HepG2 (cell line): Measurements from ENCODE around the gene CYB5D1. TPM values are rescaled to one million over a fixed set of nuclear protein-coding genes. Genes with fewer than 3 reads are reported as not detected.

Source experiments
- ADNP ChIP-seq: sonication (generic); formaldehyde crosslinking; IDR thresholded peaks from 2 replicates; pipeline ENCODE4 v1.4.0; 2020; ENCODE audit warnings: missing genetic modification reagents
- AHR ChIP-seq: IDR thresholded peaks from 2 replicates; pipeline ENCODE4 v1.6.1; 2018; ENCODE audit warnings: missing genetic modification reagents, missing compliant biosample characterization
- ATAD3A ChIP-seq: sonication (generic); formaldehyde crosslinking; IDR thresholded peaks from 2 replicates; pipeline ENCODE4 v1.4.0; 2020; ENCODE audit warnings: missing genetic modification reagents
- CREB1 ChIP-seq, 2 experiments: fragments of 450-650 bp in 1 of 2; IDR thresholded peaks; 2 replicates each; pipeline ENCODE4 v1.6.1; 2016 to 2017; ENCODE audit warnings: control low read depth in 1 of 2, mild to moderate bottlenecking in 1 of 2, missing compliant biosample characterization in 1 of 2, missing genetic modification characterization in 1 of 2
- FOXP1 ChIP-seq, 2 experiments: fragments of 450-650 bp in 1 of 2; IDR thresholded peaks; 2 replicates each; pipeline ENCODE4 v1.6.1; 2017 to 2018; ENCODE audit warnings: antibody characterized with exemption in 1 of 2
- GABPB1 ChIP-seq: IDR thresholded peaks from 2 replicates; pipeline ENCODE4 v1.6.1; 2016; ENCODE audit warnings: mild to moderate bottlenecking, missing genetic modification reagents, moderate library complexity, missing compliant biosample characterization
- NKX3-1 ChIP-seq: sonication (generic); formaldehyde crosslinking; IDR thresholded peaks from 2 replicates; pipeline ENCODE4 v1.5.0; 2020; ENCODE audit warnings: missing genetic modification reagents
- SPEN ChIP-seq: sonication (generic); formaldehyde crosslinking; IDR thresholded peaks from 2 replicates; pipeline ENCODE4 v1.5.1; 2020; ENCODE audit warnings: low read depth, mild to moderate bottlenecking, missing genetic modification reagents
- TCF12 ChIP-seq, 2 experiments: fragments of 450-650 bp in 1 of 2; sonication (generic) in 1 of 2; formaldehyde crosslinking in 1 of 2; IDR thresholded peaks; 2 replicates each; pipeline versions ENCODE4 v1.6.1 to v1.8.0; 2017 to 2022; ENCODE audit warnings: antibody characterized with exemption in 1 of 2, mild to moderate bottlenecking in 1 of 2, missing genetic modification reagents in 1 of 2, moderate library complexity in 1 of 2
- TFDP2 ChIP-seq: sonication (generic); formaldehyde crosslinking; IDR thresholded peaks from 2 replicates; pipeline ENCODE4 v1.4.0; 2020; ENCODE audit warnings: missing genetic modification reagents
- ZFP37 ChIP-seq: sonication (generic); formaldehyde crosslinking; IDR thresholded peaks from 2 replicates; pipeline ENCODE4 v1.4.0; 2020; ENCODE audit warnings: missing genetic modification reagents, borderline replicate concordance
- ZFY ChIP-seq: sonication (generic); formaldehyde crosslinking; IDR thresholded peaks from 2 replicates; pipeline ENCODE4 v1.4.0; 2020; ENCODE audit warnings: missing genetic modification reagents
- ZNF12 ChIP-seq: sonication (generic); formaldehyde crosslinking; IDR thresholded peaks from 2 replicates; pipeline ENCODE4 v1.5.0; 2020; ENCODE audit warnings: missing genetic modification reagents
- ZNF292 ChIP-seq: sonication (generic); formaldehyde crosslinking; IDR thresholded peaks from 2 replicates; pipeline ENCODE4 v1.8.1; 2022; ENCODE audit warnings: mild to moderate bottlenecking, low read depth, missing genetic modification reagents, borderline replicate concordance
- ZNF33B ChIP-seq: sonication (generic); formaldehyde crosslinking; IDR thresholded peaks from 2 replicates; pipeline ENCODE4 v1.5.1; 2020; ENCODE audit warnings: mild to moderate bottlenecking, missing genetic modification reagents
- ZNF496 ChIP-seq: sonication (generic); formaldehyde crosslinking; IDR thresholded peaks from 2 replicates; pipeline ENCODE4 v1.8.1; 2023; ENCODE audit warnings: mild to moderate bottlenecking, moderate library complexity, missing genetic modification reagents; ENCODE audit not compliant: insufficient replicate concordance
- polyA plus RNA-seq, 8 experiments: library from polyadenylated mRNA; depleted of rRNA in 3 of 8; stranded (reverse) in 7 of 8; unstranded in 1 of 8; fragments of >200 nt; fragmentation: Illumina TruSeq in 4 of 8; extraction: Trizol in 4 of 8; gene quantifications; 2 replicates each; pipeline versions ENCODE4 v1.2.1 to v1.2.3, GENCODE V29; 2011 to 2016; ENCODE audit warnings: low read depth in 4 of 8, missing spikeins in 1 of 8, mixed read lengths in 1 of 8; ENCODE audit not compliant: insufficient read depth in 1 of 8
- total RNA-seq, 5 experiments: library from RNA; depleted of rRNA; stranded (reverse); fragments of >200 nt; fragmentation: Illumina TruSeq; extraction: Trizol; gene quantifications; 2 replicates each; pipeline ENCODE4 v1.2.3, GENCODE V29; 2016; ENCODE audit warnings: low read depth in 1 of 5
- TF ChIP-seq, protein P1 (sequence below), 2 experiments: IDR thresholded peaks; 2 replicates each; pipeline ENCODE4 v1.6.1; 2011 to 2012; ENCODE audit warnings: low read length in 2 of 2, borderline replicate concordance in 1 of 2, low read depth in 1 of 2, mild to moderate bottlenecking in 1 of 2, moderate library complexity in 1 of 2
- TF ChIP-seq, protein P2 (sequence below): sonication (generic); formaldehyde crosslinking; IDR thresholded peaks from 2 replicates; pipeline ENCODE4 v1.9.0; 2022; ENCODE audit warnings: missing genetic modification reagents, mild to moderate bottlenecking, borderline replicate concordance

Gene CYB5D1
- total and polyA plus RNA-seq, 2 of the 13 experiments (the other 11 are each of a cell fraction or from before 2014, with no cell fraction given) = 8.9 to 17.0 TPM

DNA sequence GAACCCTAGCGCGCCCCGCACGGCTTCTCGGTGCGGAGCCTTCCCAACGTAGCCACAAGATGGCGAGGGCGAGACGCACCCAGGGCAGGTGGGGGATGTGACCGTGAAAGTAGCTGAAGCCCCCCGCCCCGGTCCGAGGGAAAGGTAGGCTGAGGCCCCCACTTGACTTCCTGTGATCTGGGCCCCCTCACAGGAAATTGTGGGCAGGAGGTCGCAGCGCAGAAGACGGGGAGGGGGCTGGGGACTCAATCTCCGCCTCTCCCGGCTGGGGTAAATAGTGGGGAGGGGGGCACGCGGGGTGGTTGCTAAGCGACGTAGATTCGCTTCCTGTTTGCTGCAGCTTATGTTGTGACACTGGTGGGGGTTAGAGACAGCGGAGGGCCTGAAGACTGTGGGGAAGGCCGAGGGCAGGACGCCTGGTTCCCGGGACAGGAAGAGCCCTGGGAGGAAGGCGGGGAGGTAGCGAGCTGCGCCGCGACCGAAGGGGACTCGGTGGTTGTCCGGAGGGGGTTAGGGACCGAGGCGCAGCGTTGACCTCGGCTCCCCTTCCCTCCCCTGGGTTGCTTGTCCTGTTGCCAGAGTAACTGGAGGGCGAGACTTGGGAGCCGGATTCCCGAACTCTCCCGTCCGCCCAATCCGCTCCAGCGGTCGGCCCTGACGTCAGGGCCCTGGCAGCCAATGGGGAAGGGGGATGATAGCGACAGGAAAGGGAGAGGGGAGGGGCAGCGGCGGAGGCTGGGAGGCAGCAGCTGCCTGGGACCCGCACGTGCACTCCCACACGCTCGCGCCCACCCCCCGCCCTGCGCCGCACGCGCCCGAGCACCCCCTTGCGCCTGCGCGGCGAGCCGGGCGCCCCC, 22.6 kb upstream of the CYB5D1 start (continued):
- TF ChIP-seq ZFY (CRISPR knock-in tag) = no peak; the same call in 1 of the 2 replicates
- TF ChIP-seq, protein P1, sequence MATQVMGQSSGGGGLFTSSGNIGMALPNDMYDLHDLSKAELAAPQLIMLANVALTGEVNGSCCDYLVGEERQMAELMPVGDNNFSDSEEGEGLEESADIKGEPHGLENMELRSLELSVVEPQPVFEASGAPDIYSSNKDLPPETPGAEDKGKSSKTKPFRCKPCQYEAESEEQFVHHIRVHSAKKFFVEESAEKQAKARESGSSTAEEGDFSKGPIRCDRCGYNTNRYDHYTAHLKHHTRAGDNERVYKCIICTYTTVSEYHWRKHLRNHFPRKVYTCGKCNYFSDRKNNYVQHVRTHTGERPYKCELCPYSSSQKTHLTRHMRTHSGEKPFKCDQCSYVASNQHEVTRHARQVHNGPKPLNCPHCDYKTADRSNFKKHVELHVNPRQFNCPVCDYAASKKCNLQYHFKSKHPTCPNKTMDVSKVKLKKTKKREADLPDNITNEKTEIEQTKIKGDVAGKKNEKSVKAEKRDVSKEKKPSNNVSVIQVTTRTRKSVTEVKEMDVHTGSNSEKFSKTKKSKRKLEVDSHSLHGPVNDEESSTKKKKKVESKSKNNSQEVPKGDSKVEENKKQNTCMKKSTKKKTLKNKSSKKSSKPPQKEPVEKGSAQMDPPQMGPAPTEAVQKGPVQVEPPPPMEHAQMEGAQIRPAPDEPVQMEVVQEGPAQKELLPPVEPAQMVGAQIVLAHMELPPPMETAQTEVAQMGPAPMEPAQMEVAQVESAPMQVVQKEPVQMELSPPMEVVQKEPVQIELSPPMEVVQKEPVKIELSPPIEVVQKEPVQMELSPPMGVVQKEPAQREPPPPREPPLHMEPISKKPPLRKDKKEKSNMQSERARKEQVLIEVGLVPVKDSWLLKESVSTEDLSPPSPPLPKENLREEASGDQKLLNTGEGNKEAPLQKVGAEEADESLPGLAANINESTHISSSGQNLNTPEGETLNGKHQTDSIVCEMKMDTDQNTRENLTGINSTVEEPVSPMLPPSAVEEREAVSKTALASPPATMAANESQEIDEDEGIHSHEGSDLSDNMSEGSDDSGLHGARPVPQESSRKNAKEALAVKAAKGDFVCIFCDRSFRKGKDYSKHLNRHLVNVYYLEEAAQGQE (IDR thresholded peaks at IDR 0.05; ENCODE audit: borderline replicate concordance in 1 of 2, low read depth in 1 of 2, low read length in 2 of 2) = no peak
- 0 out of 2 replicates have a peak, but pooled peaks have one; percentile 9 for TF ChIP-seq ZFP37 (CRISPR knock-in tag)
- TF ChIP-seq NKX3-1 = no peak
- no peak for TF ChIP-seq TCF12 (IDR thresholded peaks at IDR 0.05)
- 0 out of 2 replicates have a peak, but pooled peaks have one; percentile 35 for TF ChIP-seq TCF12 (CRISPR knock-in tag; IDR thresholded peaks at IDR 0.05)
- no peak for TF ChIP-seq AHR (CRISPR knock-in tag)
- TF ChIP-seq ZNF496 (CRISPR knock-in tag) = no peak
- 0 out of 2 replicates have a peak, but pooled peaks have one; percentile 14 for TF ChIP-seq ATAD3A (CRISPR knock-in tag)
- no peak for TF ChIP-seq ZNF12 (CRISPR knock-in tag)
- TF ChIP-seq GABPB1 (CRISPR knock-in tag) = peak; percentile 69
- TF ChIP-seq, protein P2, sequence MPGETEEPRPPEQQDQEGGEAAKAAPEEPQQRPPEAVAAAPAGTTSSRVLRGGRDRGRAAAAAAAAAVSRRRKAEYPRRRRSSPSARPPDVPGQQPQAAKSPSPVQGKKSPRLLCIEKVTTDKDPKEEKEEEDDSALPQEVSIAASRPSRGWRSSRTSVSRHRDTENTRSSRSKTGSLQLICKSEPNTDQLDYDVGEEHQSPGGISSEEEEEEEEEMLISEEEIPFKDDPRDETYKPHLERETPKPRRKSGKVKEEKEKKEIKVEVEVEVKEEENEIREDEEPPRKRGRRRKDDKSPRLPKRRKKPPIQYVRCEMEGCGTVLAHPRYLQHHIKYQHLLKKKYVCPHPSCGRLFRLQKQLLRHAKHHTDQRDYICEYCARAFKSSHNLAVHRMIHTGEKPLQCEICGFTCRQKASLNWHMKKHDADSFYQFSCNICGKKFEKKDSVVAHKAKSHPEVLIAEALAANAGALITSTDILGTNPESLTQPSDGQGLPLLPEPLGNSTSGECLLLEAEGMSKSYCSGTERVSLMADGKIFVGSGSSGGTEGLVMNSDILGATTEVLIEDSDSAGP (CRISPR knock-in tag) = peak; percentile 81; the same call in 1 of the 2 replicates
- peak; percentile 38; the same call in 1 of the 2 replicates for TF ChIP-seq TFDP2
- no peak for TF ChIP-seq ADNP
- no peak for TF ChIP-seq FOXP1 (IDR thresholded peaks at IDR 0.05)
- peak; percentile 20; the same call in 1 of the 2 replicates for TF ChIP-seq FOXP1 (CRISPR knock-in tag; IDR thresholded peaks at IDR 0.05)
- TF ChIP-seq ZNF33B (CRISPR knock-in tag) = no peak
- TF ChIP-seq ZNF292 (CRISPR knock-in tag) = no peak
- TF ChIP-seq SPEN (CRISPR knock-in tag) = peak; percentile 18; the same call in 1 of the 2 replicates
- peak; percentile 88 for TF ChIP-seq CREB1 (IDR thresholded peaks at IDR 0.05)
- peak; percentile 90 for TF ChIP-seq CREB1 (CRISPR knock-in tag; IDR thresholded peaks at IDR 0.05)
